ENCODE measurements around the gene DIPK1B. TPM values are rescaled to one million over a fixed set of nuclear protein-coding genes. Genes with fewer than 3 reads are reported as not detected.

DIPK1B gene
- total RNA-seq, 6 experiments from 2014 or later, result not detected

DNA sequence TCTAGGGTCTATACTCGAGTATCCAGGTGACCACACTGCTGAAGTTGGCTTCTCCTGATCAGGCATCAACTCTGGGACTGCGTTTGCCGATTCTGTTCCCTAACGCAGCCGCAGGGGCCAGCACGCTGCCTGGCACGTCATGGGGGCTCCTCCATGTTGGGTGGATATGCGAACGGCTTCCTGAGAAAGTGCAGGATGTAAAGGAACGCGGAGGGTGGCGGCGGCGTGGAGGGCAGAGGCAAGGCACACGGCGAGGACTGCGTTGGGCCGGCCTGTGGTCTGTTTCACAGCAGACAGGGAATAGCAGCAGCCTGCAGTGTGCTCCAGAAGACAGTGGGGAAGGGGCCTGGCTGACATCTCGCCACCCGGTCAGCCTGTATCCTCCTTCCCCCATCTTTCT is 26.6 kb downstream of the DIPK1B start:
- no peak overlapping the region for H3K27ac Mint-ChIP-seq
- H3K27me3 Mint-ChIP-seq (ENCODE audit: insufficient read depth), result peaks cover 16% of the 10 kb centered on the region
- no peaks in the 10 kb centered on the region for H3K36me3 Mint-ChIP-seq (ENCODE audit: low read depth)

GRCh38 chr9:136739509-136739908 is 27.1 kb downstream of the DIPK1B start:
- no peak for DNase-seq
- peaks cover 16% of the 10 kb centered on the region for H3K27me3 Mint-ChIP-seq (ENCODE audit: insufficient read depth)
- H3K27ac Mint-ChIP-seq, result no peak overlapping the region
- H3K4me1 Mint-ChIP-seq (ENCODE audit: low read depth), result no peaks in the 10 kb centered on the region
- TF ChIP-seq CTCF (IDR thresholded peaks at IDR 0.05), result no peak
- no peaks in the 10 kb centered on the region for H3K9me3 Mint-ChIP-seq
- no peak overlapping the region for H3K4me3 Mint-ChIP-seq
- no peaks in the 10 kb centered on the region for H3K36me3 Mint-ChIP-seq (ENCODE audit: low read depth)

More for the DNA sequence above, 26.6 kb downstream of the DIPK1B start:
- no peak overlapping the region for H3K4me3 Mint-ChIP-seq
- DNase-seq, result no peak
- H3K4me1 Mint-ChIP-seq (ENCODE audit: low read depth), result no peaks in the 10 kb centered on the region
- no peak for TF ChIP-seq CTCF (IDR thresholded peaks at IDR 0.05)
- H3K9me3 Mint-ChIP-seq, result no peaks in the 10 kb centered on the region

GRCh38 chr9:136740069-136740468 is 27.7 kb downstream of the DIPK1B start:
- no peak for TF ChIP-seq CTCF (IDR thresholded peaks at IDR 0.05)
- Mint-ChIP-seq H3K36me3 (ENCODE audit: low read depth) (no peaks in the 10 kb centered on the region), H3K4me1 (ENCODE audit: low read depth) (no peaks in the 10 kb centered on the region), H3K4me3 (no peak overlapping the region), H3K27ac (no peak overlapping the region), H3K27me3 (ENCODE audit: insufficient read depth) (peaks cover 16% of the 10 kb centered on the region), H3K9me3 (no peaks in the 10 kb centered on the region)
- DNase-seq, result no peak

DNA sequence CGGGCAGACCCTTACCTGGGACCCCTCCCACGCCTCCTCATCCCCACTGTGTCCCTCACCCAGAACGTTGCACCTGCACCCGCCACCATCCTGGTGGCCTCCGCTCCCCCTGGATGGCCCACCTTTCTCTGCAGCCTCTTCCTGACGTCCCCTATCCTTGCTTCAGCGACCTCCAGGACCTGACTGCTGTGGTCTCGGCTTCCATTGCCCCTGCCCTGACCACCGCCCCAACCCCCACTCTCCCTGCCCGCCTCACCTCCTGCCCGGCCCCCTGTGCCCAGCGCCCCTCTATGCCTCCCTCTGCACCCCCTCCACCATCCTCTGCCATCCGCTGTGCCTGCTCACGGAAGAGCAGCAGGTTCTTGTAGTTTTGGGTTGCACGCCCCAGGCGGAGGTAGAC is 28.1 kb downstream of the DIPK1B start:
- Mint-ChIP-seq H3K27ac (no peak overlapping the region), H3K4me1 (ENCODE audit: low read depth) (no peaks in the 10 kb centered on the region), H3K36me3 (ENCODE audit: low read depth) (no peaks in the 10 kb centered on the region), H3K4me3 (no peak overlapping the region), H3K27me3 (ENCODE audit: insufficient read depth) (peaks cover 16% of the 10 kb centered on the region), H3K9me3 (no peaks in the 10 kb centered on the region)
- no peak for TF ChIP-seq CTCF (IDR thresholded peaks at IDR 0.05)
- DNase-seq, result no peak

GRCh38 chr9:136740971-136741882 is 28.9 kb downstream of the DIPK1B start:
- no peaks in the 10 kb centered on the region for H3K4me1 Mint-ChIP-seq (ENCODE audit: low read depth)

More at GRCh38 chr9:136740971-136741882, 28.9 kb downstream of the DIPK1B start:
- no peak for DNase-seq
- H3K27ac Mint-ChIP-seq, result no peak overlapping the region
- no peak for TF ChIP-seq CTCF (IDR thresholded peaks at IDR 0.05)
- H3K36me3 Mint-ChIP-seq (ENCODE audit: low read depth), result no peaks in the 10 kb centered on the region
- H3K4me3 Mint-ChIP-seq, result no peak overlapping the region
- no peaks in the 10 kb centered on the region for H3K9me3 Mint-ChIP-seq
- peaks cover 15% of the 10 kb centered on the region for H3K27me3 Mint-ChIP-seq (ENCODE audit: insufficient read depth)
